Chondrocyte (in vitro differentiated cells): Measurements from ENCODE around the gene RIOK3. TPM values are rescaled to one million over a fixed set of nuclear protein-coding genes. Genes with fewer than 3 reads are reported as not detected.
A peak's percentile ranks its signal among the peaks of the same experiment; 100 is the strongest.

Source experiments
- DNase-seq: peaks from one replicate; pipeline ENCODE4 v3.0.0; 2021; ENCODE audit warnings: mixed read lengths, low spot score
- H3K27ac Mint-ChIP-seq: one replicate; pipeline ENCODE4 v1.8.0; 2021; ENCODE audit warnings: mild to moderate bottlenecking, moderate library complexity, mixed read lengths; ENCODE audit not compliant: unreplicated experiment
- H3K27me3 Mint-ChIP-seq: 2 replicates; pipeline ENCODE4 v1.8.0; 2021; ENCODE audit warnings: low read depth, mixed read lengths
- H3K36me3 Mint-ChIP-seq: 2 replicates; pipeline ENCODE4 v1.8.0; 2021; ENCODE audit warnings: low read depth, mixed read lengths
- H3K4me1 Mint-ChIP-seq: 2 replicates; pipeline ENCODE4 v1.8.0; 2021; ENCODE audit warnings: low read depth, mild to moderate bottlenecking, mixed read lengths
- H3K4me3 Mint-ChIP-seq: one replicate; pipeline ENCODE4 v1.8.0; 2021; ENCODE audit warnings: mild to moderate bottlenecking, moderate library complexity, mixed read lengths; ENCODE audit not compliant: unreplicated experiment
- H3K9me3 Mint-ChIP-seq: 2 replicates; pipeline ENCODE4 v1.8.0; 2021; ENCODE audit warnings: low read depth, mixed read lengths
- CTCF ChIP-seq: fragments of 200-600 bp; sonication (generic); IDR thresholded peaks from 2 replicates; pipeline ENCODE4 v1.5.0; 2021; ENCODE audit warnings: antibody characterized with exemption, mild to moderate bottlenecking, moderate library complexity
- total RNA-seq: library from RNA; stranded (reverse); gene quantifications from 3 replicates; pipeline ENCODE4 v1.2.1, GENCODE V29; 2021

The RIOK3 gene
- total RNA-seq, 1 donor from 2014 or later: 51.4 TPM

GRCh38 chr18:23498117-23498516 is 45.0 kb downstream of the RIOK3 start:
- TF ChIP-seq CTCF: no peak
- no peak for DNase-seq
- H3K4me3 Mint-ChIP-seq: no peak overlapping the region
- no peaks in the 10 kb centered on the region for H3K36me3 Mint-ChIP-seq
- no peaks in the 10 kb centered on the region for H3K27me3 Mint-ChIP-seq
- H3K9me3 Mint-ChIP-seq: no peaks in the 10 kb centered on the region
- peaks cover 9% of the 10 kb centered on the region for H3K4me1 Mint-ChIP-seq
- no peak overlapping the region for H3K27ac Mint-ChIP-seq

DNA sequence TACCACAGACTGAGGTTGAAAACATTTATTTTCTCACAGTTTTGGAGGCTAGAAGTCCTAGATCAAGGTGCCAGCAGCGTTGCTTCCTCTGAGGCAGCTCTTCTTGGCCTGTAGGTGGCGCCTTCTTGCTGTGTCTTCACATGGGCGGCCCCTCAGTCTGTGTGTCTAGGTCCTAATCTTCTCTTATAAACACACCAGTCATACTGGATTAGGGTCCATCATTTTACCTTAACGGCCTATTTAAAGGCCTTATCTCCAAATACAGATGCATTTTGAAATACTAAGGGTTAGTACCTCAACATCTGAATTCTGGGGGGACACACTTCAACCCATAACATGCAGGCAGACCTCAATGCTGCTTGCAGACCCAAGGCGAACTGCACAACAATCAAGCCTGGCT is 45.8 kb downstream of the RIOK3 start:
- peaks cover 11% of the 10 kb centered on the region for H3K4me1 Mint-ChIP-seq
- DNase-seq: no peak
- no peaks in the 10 kb centered on the region for H3K9me3 Mint-ChIP-seq
- H3K27ac Mint-ChIP-seq: no peak overlapping the region
- TF ChIP-seq CTCF: peak; percentile 87
- H3K4me3 Mint-ChIP-seq: no peak overlapping the region
- no peaks in the 10 kb centered on the region for H3K27me3 Mint-ChIP-seq
- no peaks in the 10 kb centered on the region for H3K36me3 Mint-ChIP-seq

GRCh38 chr18:23499291-23499781 is 46.2 kb downstream of the RIOK3 start:
- H3K27ac Mint-ChIP-seq: no peak overlapping the region
- TF ChIP-seq CTCF: no peak
- no peak for DNase-seq
- no peak overlapping the region for H3K4me3 Mint-ChIP-seq
- H3K9me3 Mint-ChIP-seq: no peaks in the 10 kb centered on the region
- peaks cover 15% of the 10 kb centered on the region for H3K4me1 Mint-ChIP-seq
- no peaks in the 10 kb centered on the region for H3K36me3 Mint-ChIP-seq
- no peaks in the 10 kb centered on the region for H3K27me3 Mint-ChIP-seq

GRCh38 chr18:23501626-23502025 is 48.5 kb downstream of the RIOK3 start:
- peaks cover 24% of the 10 kb centered on the region for H3K4me1 Mint-ChIP-seq
- no peak for DNase-seq
- no peak overlapping the region for H3K4me3 Mint-ChIP-seq
- no peaks in the 10 kb centered on the region for H3K27me3 Mint-ChIP-seq
- H3K36me3 Mint-ChIP-seq: peaks cover 4% of the 10 kb centered on the region
- no peak overlapping the region for H3K27ac Mint-ChIP-seq
- H3K9me3 Mint-ChIP-seq: no peaks in the 10 kb centered on the region
- no peak for TF ChIP-seq CTCF

GRCh38 chr18:23502516-23503037 is 49.5 kb downstream of the RIOK3 start:
- no peak for DNase-seq
- no peak for TF ChIP-seq CTCF
- peak overlapping the region; percentile 91 for H3K27ac Mint-ChIP-seq

More at GRCh38 chr18:23502516-23503037, 49.5 kb downstream of the RIOK3 start:
- Mint-ChIP-seq H3K36me3 (peaks cover 4% of the 10 kb centered on the region), H3K4me1 (peaks cover 24% of the 10 kb centered on the region), H3K27me3 (no peaks in the 10 kb centered on the region), H3K4me3 (peak overlapping the region; percentile 87), H3K9me3 (no peaks in the 10 kb centered on the region)
